H9 (cell line): ENCODE measurements around the gene ZNF570. TPM values are rescaled to one million over a fixed set of nuclear protein-coding genes. Genes with fewer than 3 reads are reported as not detected.

ENCODE experiments used
- DNase-seq: peaks from one replicate; pipeline ENCODE4 v3.0.0-alpha.2; 2017
- H2AFZ ChIP-seq: one replicate; pipeline ENCODE4 v1.6.1; 2013; ENCODE audit warnings: mild to moderate bottlenecking, low read length, control low read depth, moderate library complexity
- H2AK5ac ChIP-seq: 2 replicates; pipeline ENCODE4 v1.6.1; 2013; ENCODE audit warnings: low read length, control low read depth, mixed read lengths; ENCODE audit not compliant: insufficient read length
- H2BK120ac ChIP-seq: one replicate; pipeline ENCODE4 v1.6.1; 2013; ENCODE audit warnings: low read depth, mild to moderate bottlenecking, low read length, control low read depth, inconsistent platforms; ENCODE audit not compliant: poor library complexity, severe bottlenecking
- H2BK12ac ChIP-seq: 2 replicates; pipeline ENCODE4 v1.6.1; 2013; ENCODE audit warnings: low read length, control low read depth, mixed read lengths, low read depth; ENCODE audit not compliant: insufficient read length
- H2BK15ac ChIP-seq: 2 replicates; pipeline ENCODE4 v1.6.1; 2013; ENCODE audit warnings: low read depth, low read length, control low read depth
- H2BK20ac ChIP-seq: one replicate; pipeline ENCODE4 v1.6.1; 2013; ENCODE audit warnings: low read depth, mild to moderate bottlenecking, low read length, control low read depth, inconsistent platforms; ENCODE audit not compliant: poor library complexity, severe bottlenecking
- H2BK5ac ChIP-seq: 2 replicates; pipeline ENCODE4 v1.6.1; 2013; ENCODE audit warnings: low read length, control low read depth, mixed read lengths; ENCODE audit not compliant: insufficient read length
- H3K14ac ChIP-seq: 2 replicates; pipeline ENCODE4 v1.6.1; 2013; ENCODE audit warnings: low read length, control low read depth; ENCODE audit not compliant: insufficient read depth
- H3K18ac ChIP-seq: 2 replicates; pipeline ENCODE4 v1.6.1; 2013; ENCODE audit warnings: low read depth, mild to moderate bottlenecking, mixed read lengths, low read length, control low read depth; ENCODE audit not compliant: insufficient read length
- H3K23ac ChIP-seq: 2 replicates; pipeline ENCODE4 v1.6.1; 2013; ENCODE audit warnings: low read length, control low read depth, mixed read lengths, low read depth; ENCODE audit not compliant: insufficient read length
- H3K23me2 ChIP-seq: 2 replicates; pipeline ENCODE4 v1.6.1; 2013; ENCODE audit warnings: low read depth, mild to moderate bottlenecking, mixed read lengths, low read length, control low read depth; ENCODE audit not compliant: insufficient read length, poor library complexity, severe bottlenecking
- H3K27ac ChIP-seq: 2 replicates; pipeline ENCODE4 v1.5.1; 2013; ENCODE audit warnings: low read length, control low read depth, mixed read lengths, low read depth; ENCODE audit not compliant: insufficient read length
- H3K27me3 ChIP-seq: 2 replicates; pipeline ENCODE4 v1.6.1; 2013; ENCODE audit warnings: low read length, control low read depth, inconsistent platforms; ENCODE audit not compliant: insufficient read depth
- H3K4ac ChIP-seq: 2 replicates; pipeline ENCODE4 v1.6.1; 2013; ENCODE audit warnings: low read depth, mild to moderate bottlenecking, control low read depth, inconsistent platforms, low read length, moderate library complexity
- H3K4me1 ChIP-seq: 2 replicates; pipeline ENCODE4 v1.6.1; 2013; ENCODE audit warnings: low read length, control low read depth, inconsistent platforms; ENCODE audit not compliant: insufficient read depth
- H3K4me2 ChIP-seq: 2 replicates; pipeline ENCODE4 v1.6.1; 2013; ENCODE audit warnings: low read length, control low read depth, mixed read lengths; ENCODE audit not compliant: insufficient read length, insufficient read depth
- H3K56ac ChIP-seq: 2 replicates; pipeline ENCODE4 v1.6.1; 2013; ENCODE audit warnings: low read depth, mild to moderate bottlenecking, mixed read lengths, low read length, control low read depth; ENCODE audit not compliant: insufficient read length
- H3K79me1 ChIP-seq: 2 replicates; pipeline ENCODE4 v1.6.1; 2013; ENCODE audit warnings: low read depth, mild to moderate bottlenecking, moderate library complexity, low read length, control low read depth, inconsistent platforms; ENCODE audit not compliant: insufficient read depth, poor library complexity, severe bottlenecking
- H3K79me2 ChIP-seq: 2 replicates; pipeline ENCODE4 v1.6.1; 2013; ENCODE audit warnings: low read length, control low read depth, inconsistent platforms; ENCODE audit not compliant: insufficient read depth
- H3K9ac ChIP-seq: 2 replicates; pipeline ENCODE4 v1.6.1; 2013; ENCODE audit warnings: low read length, control low read depth, mixed read lengths; ENCODE audit not compliant: insufficient read length; ENCODE audit errors: extremely low read depth
- H3K9me3 ChIP-seq: one replicate; pipeline ENCODE4 v1.6.1; 2013; ENCODE audit warnings: low read depth, low read length, inconsistent platforms; ENCODE audit not compliant: control insufficient read depth
- H3T11ph ChIP-seq: one replicate; pipeline ENCODE4 v1.6.1; 2013; ENCODE audit warnings: mild to moderate bottlenecking, low read length, control low read depth, inconsistent platforms
- H4K20me1 ChIP-seq: one replicate; pipeline ENCODE4 v1.6.1; 2013; ENCODE audit not compliant: control insufficient read depth, insufficient read length, insufficient read depth
- H4K5ac ChIP-seq: 2 replicates; pipeline ENCODE4 v1.6.1; 2013; ENCODE audit warnings: low read depth, mild to moderate bottlenecking, mixed read lengths, low read length, control low read depth; ENCODE audit not compliant: insufficient read length
- H4K8ac ChIP-seq: replicated peaks from 2 replicates; pipeline ENCODE4 v1.6.1; 2013; ENCODE audit warnings: low read length, control low read depth, mixed read lengths, low read depth; ENCODE audit not compliant: insufficient read length
- H4K91ac ChIP-seq: 2 replicates; pipeline ENCODE4 v1.6.1; 2013; ENCODE audit warnings: low read depth, mild to moderate bottlenecking, moderate library complexity, mixed read lengths, low read length, control low read depth; ENCODE audit not compliant: insufficient read length
- H3K27ac Mint-ChIP-seq, 3 experiments: 2 replicates in 2 of 3; 3 replicates in 1 of 3; pipeline ENCODE4 v1.8.0; 2020 to 2021; ENCODE audit warnings: mixed read lengths in 3 of 3, mild to moderate bottlenecking in 1 of 3, moderate library complexity in 1 of 3
- H3K27me3 Mint-ChIP-seq: 2 replicates; pipeline ENCODE4 v1.8.0; 2021; ENCODE audit warnings: low read depth, mild to moderate bottlenecking, moderate library complexity, mixed read lengths
- H3K36me3 Mint-ChIP-seq, 3 experiments: 2 replicates in 2 of 3; 3 replicates in 1 of 3; pipeline ENCODE4 v1.8.0; 2020 to 2021; ENCODE audit warnings: low read depth in 3 of 3, mixed read lengths in 3 of 3; ENCODE audit not compliant: insufficient read depth in 1 of 3
- H3K4me1 Mint-ChIP-seq, 2 experiments: 2 replicates each; pipeline ENCODE4 v1.8.0; 2020; ENCODE audit warnings: mixed read lengths in 2 of 2
- H3K4me3 Mint-ChIP-seq, 2 experiments: 2 replicates in 1 of 2; 3 replicates in 1 of 2; pipeline ENCODE4 v1.8.0; 2020 to 2021; ENCODE audit warnings: mild to moderate bottlenecking in 2 of 2, mixed read lengths in 2 of 2, moderate library complexity in 1 of 2
- H3K9me3 Mint-ChIP-seq, 2 experiments: 2 replicates in 1 of 2; 3 replicates in 1 of 2; pipeline ENCODE4 v1.8.0; 2020; ENCODE audit warnings: mild to moderate bottlenecking in 2 of 2, mixed read lengths in 2 of 2, moderate library complexity in 1 of 2
- WGBS: extraction: QIAGEN DNeasy Blood & Tissue Kit; methylation state at CpG from one replicate; pipeline ENCODE4 v1.1.7; 2013; ENCODE audit warnings: missing lambda C conversion rate, low lambda C conversion rate, mixed read lengths; ENCODE audit not compliant: insufficient read length; ENCODE audit errors: extremely low coverage; 5-methylcytosine and 5-hydroxymethylcytosine counted together
- total RNA-seq: library from RNA; stranded (reverse); gene quantifications from 2 replicates; pipeline ENCODE4 v1.2.1, GENCODE V29; 2021
- TF ChIP-seq, protein P1 (sequence below): fragments of 200-600 bp; sonication (generic); conservative IDR thresholded peaks from 3 replicates; pipeline ENCODE4 v1.8.0; 2021; ENCODE audit warnings: antibody characterized with exemption, mild to moderate bottlenecking

ZNF570 gene
- total RNA-seq, 1 experiment from 2014 or later = 5.9 TPM

DNA sequence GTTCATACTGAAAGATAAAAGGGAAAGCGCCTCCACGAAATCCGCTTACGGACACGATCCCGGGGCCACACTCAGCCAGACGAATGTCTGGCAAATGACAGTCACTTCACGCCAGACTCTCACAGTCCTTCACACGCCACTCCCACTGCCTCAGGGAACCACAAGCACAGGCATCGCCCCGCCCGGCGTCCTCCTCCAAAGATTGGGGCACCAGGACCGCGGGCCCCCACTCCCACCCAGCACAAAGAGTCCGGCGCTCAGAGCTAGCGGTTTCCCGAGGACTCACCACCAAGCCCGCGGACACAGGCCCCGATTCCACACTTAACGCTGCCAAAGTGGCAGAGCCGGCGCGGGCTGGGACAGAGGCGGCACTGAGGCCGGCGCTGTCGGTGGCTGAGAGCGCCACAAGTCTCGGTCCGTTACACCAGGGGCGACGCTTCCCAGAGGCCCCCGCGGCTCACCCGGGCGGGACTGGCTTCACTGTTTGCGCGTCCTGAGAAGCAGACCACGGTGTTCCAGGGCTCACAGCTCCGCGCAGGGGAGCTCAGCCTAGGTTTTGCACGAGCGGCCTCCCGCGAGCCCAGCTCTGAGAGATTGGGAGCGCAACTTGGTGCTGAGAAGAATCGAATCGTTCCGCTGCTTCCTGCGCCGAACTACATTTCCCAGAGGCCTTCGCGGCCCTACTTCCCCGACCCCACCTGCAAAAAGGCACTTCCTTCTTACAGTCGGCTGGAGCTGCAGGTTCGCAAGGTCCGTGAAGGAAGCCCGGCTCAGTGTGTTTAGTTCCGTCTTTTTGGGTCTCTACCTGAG is 2.2 kb upstream of the ZNF570 start, which contains the start of gene ZNF569:
Gene ZNF569 (minus strand): TSS at position 647 of the 810 bp plus-strand sequence. CDS start 22,523 bp downstream, outside the sequence.
- peak within 1 kb of the TSS; percentile 97 for H3K4me3 Mint-ChIP-seq
- Histone ChIP-seq H2BK15ac (no peak within 1 kb of the TSS), H3K23ac (no peak within 1 kb of the TSS), H3K27ac (no peak within 1 kb of the TSS), H3K9ac (peak within 1 kb of the TSS; percentile 56), H3T11ph (no peak within 1 kb of the TSS), H2BK12ac (no peak within 1 kb of the TSS), H3K9me3 (no peaks in the 10 kb centered on the region), H3K79me2 (no peaks in the 10 kb centered on the region), H3K4me2 (peak within 1 kb of the TSS; percentile 98), H2BK20ac (no peak within 1 kb of the TSS), H2BK120ac (no peak within 1 kb of the TSS), H3K14ac (no peak within 1 kb of the TSS), H3K4ac (no peak within 1 kb of the TSS), H3K56ac (no peak within 1 kb of the TSS), H2AFZ (peak within 1 kb of the TSS; percentile 49), H2AK5ac (no peak within 1 kb of the TSS), H3K23me2 (peaks cover 16% of the 10 kb centered on the region), H4K20me1 (no peaks in the 10 kb centered on the region), H2BK5ac (no peak within 1 kb of the TSS), H3K4me1 (no peaks in the 10 kb centered on the region), H4K8ac (peak within 1 kb of the TSS; percentile 33), H3K18ac (no peak within 1 kb of the TSS), H3K79me1 (no peaks in the 10 kb centered on the region), H3K27me3 (no peaks in the 10 kb centered on the region), H4K91ac (no peak within 1 kb of the TSS), H4K5ac (no peak within 1 kb of the TSS)
- H3K27ac Mint-ChIP-seq = peak within 1 kb of the TSS; percentile 70 to 92 (median 76); a peak in 4 of 7 replicates
- no CpG with 5 or more reads among the region's 62 CpGs for WGBS
- H3K4me1 Mint-ChIP-seq = peaks cover 13 to 24% of the 10 kb centered on the region in 2 experiments
- no peaks in the 10 kb centered on the region for H3K27me3 Mint-ChIP-seq
- DNase-seq = peak; percentile 94
- H3K9me3 Mint-ChIP-seq = peaks cover 0 to 15% of the 10 kb centered on the region in 2 experiments
- H3K36me3 Mint-ChIP-seq = peaks cover 10 to 16% (median 11%) of the 10 kb centered on the region in 3 experiments
- TF ChIP-seq, protein P1, sequence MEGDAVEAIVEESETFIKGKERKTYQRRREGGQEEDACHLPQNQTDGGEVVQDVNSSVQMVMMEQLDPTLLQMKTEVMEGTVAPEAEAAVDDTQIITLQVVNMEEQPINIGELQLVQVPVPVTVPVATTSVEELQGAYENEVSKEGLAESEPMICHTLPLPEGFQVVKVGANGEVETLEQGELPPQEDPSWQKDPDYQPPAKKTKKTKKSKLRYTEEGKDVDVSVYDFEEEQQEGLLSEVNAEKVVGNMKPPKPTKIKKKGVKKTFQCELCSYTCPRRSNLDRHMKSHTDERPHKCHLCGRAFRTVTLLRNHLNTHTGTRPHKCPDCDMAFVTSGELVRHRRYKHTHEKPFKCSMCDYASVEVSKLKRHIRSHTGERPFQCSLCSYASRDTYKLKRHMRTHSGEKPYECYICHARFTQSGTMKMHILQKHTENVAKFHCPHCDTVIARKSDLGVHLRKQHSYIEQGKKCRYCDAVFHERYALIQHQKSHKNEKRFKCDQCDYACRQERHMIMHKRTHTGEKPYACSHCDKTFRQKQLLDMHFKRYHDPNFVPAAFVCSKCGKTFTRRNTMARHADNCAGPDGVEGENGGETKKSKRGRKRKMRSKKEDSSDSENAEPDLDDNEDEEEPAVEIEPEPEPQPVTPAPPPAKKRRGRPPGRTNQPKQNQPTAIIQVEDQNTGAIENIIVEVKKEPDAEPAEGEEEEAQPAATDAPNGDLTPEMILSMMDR = no peak
